ENCODE measurements around the gene TMEM95. TPM values are rescaled to one million over a fixed set of nuclear protein-coding genes. Genes with fewer than 3 reads are reported as not detected.

TMEM95 gene
- polyA plus RNA-seq, 1 donor from 2014 or later, result not detected

DNA sequence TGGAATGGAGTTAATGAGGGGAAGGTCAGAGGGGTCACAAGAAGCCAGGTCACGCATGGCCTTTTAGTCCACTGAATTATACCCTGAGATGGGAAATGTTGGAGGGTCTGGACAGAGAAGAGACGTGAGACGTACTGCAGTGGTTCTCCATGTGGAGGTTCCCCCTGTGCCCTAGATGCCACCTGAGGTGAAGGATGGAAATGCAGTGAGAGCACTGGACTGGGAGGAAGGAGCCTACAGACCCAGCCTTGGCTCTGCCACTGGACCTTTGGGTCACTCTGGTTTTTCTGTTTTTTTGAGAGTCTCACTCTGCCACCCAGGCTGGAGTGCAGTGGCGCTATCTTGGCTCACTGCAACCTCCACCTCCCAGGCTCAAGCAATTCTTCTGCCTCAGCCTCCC, 41.2 kb downstream of the TMEM95 start:
- Histone ChIP-seq H3K36me3 (ENCODE audit: insufficient read depth, low read length) (no peaks in the 10 kb centered on the region), H3K79me2 (replicated peaks; ENCODE audit: insufficient read depth, low read length) (no peaks in the 10 kb centered on the region), H3F3A (ENCODE audit: insufficient read depth, low read length, poor library complexity, severe bottlenecking) (no peaks in the 10 kb centered on the region), H3K9me2 (ENCODE audit: insufficient read depth, low read length) (no peaks in the 10 kb centered on the region), H3K27ac (ENCODE audit: low read length) (no peak overlapping the region), H3K9ac (ENCODE audit: low read length) (no peak overlapping the region), H2AFZ (ENCODE audit: low read depth, low read length) (no peak overlapping the region), H3K9me3 (ENCODE audit: low read length) (no peaks in the 10 kb centered on the region), H4K20me1 (ENCODE audit: insufficient read depth) (no peaks in the 10 kb centered on the region), H3K27me3 (ENCODE audit: insufficient read depth, low read depth, low read length) (no peaks in the 10 kb centered on the region), H3K4me3 (ENCODE audit: low read length) (no peak overlapping the region), H3K4me2 (ENCODE audit: low read length) (no peak overlapping the region)
- no peak for TF ChIP-seq MXI1 (conservative IDR thresholded peaks at IDR 0.05; ENCODE audit: poor library complexity, severe bottlenecking)
- TF ChIP-seq, protein P1, sequence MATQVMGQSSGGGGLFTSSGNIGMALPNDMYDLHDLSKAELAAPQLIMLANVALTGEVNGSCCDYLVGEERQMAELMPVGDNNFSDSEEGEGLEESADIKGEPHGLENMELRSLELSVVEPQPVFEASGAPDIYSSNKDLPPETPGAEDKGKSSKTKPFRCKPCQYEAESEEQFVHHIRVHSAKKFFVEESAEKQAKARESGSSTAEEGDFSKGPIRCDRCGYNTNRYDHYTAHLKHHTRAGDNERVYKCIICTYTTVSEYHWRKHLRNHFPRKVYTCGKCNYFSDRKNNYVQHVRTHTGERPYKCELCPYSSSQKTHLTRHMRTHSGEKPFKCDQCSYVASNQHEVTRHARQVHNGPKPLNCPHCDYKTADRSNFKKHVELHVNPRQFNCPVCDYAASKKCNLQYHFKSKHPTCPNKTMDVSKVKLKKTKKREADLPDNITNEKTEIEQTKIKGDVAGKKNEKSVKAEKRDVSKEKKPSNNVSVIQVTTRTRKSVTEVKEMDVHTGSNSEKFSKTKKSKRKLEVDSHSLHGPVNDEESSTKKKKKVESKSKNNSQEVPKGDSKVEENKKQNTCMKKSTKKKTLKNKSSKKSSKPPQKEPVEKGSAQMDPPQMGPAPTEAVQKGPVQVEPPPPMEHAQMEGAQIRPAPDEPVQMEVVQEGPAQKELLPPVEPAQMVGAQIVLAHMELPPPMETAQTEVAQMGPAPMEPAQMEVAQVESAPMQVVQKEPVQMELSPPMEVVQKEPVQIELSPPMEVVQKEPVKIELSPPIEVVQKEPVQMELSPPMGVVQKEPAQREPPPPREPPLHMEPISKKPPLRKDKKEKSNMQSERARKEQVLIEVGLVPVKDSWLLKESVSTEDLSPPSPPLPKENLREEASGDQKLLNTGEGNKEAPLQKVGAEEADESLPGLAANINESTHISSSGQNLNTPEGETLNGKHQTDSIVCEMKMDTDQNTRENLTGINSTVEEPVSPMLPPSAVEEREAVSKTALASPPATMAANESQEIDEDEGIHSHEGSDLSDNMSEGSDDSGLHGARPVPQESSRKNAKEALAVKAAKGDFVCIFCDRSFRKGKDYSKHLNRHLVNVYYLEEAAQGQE (IDR thresholded peaks at IDR 0.05; ENCODE audit: borderline replicate concordance), result no peak
- TF ChIP-seq TAF1 (IDR thresholded peaks at IDR 0.05; ENCODE audit: low read depth), result no peak
- no peak for TF ChIP-seq RAD21 (conservative IDR thresholded peaks at IDR 0.05)
- no peak for TF ChIP-seq SMC3 (conservative IDR thresholded peaks at IDR 0.05; ENCODE audit: poor library complexity)
- TF ChIP-seq, protein P2, sequence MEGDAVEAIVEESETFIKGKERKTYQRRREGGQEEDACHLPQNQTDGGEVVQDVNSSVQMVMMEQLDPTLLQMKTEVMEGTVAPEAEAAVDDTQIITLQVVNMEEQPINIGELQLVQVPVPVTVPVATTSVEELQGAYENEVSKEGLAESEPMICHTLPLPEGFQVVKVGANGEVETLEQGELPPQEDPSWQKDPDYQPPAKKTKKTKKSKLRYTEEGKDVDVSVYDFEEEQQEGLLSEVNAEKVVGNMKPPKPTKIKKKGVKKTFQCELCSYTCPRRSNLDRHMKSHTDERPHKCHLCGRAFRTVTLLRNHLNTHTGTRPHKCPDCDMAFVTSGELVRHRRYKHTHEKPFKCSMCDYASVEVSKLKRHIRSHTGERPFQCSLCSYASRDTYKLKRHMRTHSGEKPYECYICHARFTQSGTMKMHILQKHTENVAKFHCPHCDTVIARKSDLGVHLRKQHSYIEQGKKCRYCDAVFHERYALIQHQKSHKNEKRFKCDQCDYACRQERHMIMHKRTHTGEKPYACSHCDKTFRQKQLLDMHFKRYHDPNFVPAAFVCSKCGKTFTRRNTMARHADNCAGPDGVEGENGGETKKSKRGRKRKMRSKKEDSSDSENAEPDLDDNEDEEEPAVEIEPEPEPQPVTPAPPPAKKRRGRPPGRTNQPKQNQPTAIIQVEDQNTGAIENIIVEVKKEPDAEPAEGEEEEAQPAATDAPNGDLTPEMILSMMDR (IDR thresholded peaks at IDR 0.05; ENCODE audit: poor library complexity, severe bottlenecking), result no peak
- TF ChIP-seq POLR2AphosphoS5 (IDR thresholded peaks at IDR 0.05), result no peak
- no peak for TF ChIP-seq EP300 (conservative IDR thresholded peaks at IDR 0.05; ENCODE audit: poor library complexity, severe bottlenecking)
- no peak for TF ChIP-seq EZH2 (IDR thresholded peaks at IDR 0.05; ENCODE audit: borderline replicate concordance, insufficient read depth, low read length, poor library complexity, severe bottlenecking)

DNA sequence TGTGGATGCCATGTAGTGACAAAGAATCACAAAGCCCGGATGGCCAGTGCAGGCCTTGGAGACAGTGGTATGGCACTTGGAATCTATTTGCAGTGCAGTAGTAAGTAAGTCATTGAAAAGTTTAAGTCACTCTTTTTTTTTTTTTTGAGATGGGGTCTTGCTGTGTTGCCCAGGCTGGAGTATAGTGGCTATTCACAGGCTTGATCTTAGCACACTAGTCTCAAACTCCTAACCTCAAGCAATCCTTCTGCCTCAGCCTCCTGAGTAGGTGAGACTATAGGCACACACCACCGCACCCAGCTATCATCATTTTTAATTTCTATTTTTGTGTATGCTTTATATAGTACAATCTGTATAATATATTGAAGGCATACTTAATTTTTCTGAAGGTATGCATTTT, 43.7 kb downstream of the TMEM95 start:
- Histone ChIP-seq H3K27ac (ENCODE audit: low read length) (no peak overlapping the region), H3K4me3 (ENCODE audit: low read length) (no peak overlapping the region), H3K27me3 (ENCODE audit: insufficient read depth, low read depth, low read length) (no peaks in the 10 kb centered on the region), H3K9me3 (ENCODE audit: low read length) (no peaks in the 10 kb centered on the region), H4K20me1 (ENCODE audit: insufficient read depth) (no peaks in the 10 kb centered on the region), H2AFZ (ENCODE audit: low read depth, low read length) (no peak overlapping the region), H3K9ac (ENCODE audit: low read length) (no peak overlapping the region), H3K4me2 (ENCODE audit: low read length) (no peak overlapping the region), H3K79me2 (replicated peaks; ENCODE audit: insufficient read depth, low read length) (peaks cover 3% of the 10 kb centered on the region), H3F3A (ENCODE audit: insufficient read depth, low read length, poor library complexity, severe bottlenecking) (peaks cover 5% of the 10 kb centered on the region), H3K36me3 (ENCODE audit: insufficient read depth, low read length) (no peaks in the 10 kb centered on the region), H3K9me2 (ENCODE audit: insufficient read depth, low read length) (no peaks in the 10 kb centered on the region)
- TF ChIP-seq TAF1 (IDR thresholded peaks at IDR 0.05; ENCODE audit: low read depth) (no peak), RAD21 (conservative IDR thresholded peaks at IDR 0.05) (no peak), SMC3 (conservative IDR thresholded peaks at IDR 0.05; ENCODE audit: poor library complexity) (no peak)
- TF ChIP-seq, protein P1 (IDR thresholded peaks at IDR 0.05; ENCODE audit: borderline replicate concordance), result no peak

All from neural cell (in vitro differentiated cells).